GM19193 (cell line): ENCODE measurements around the gene GRM5.

Source experiments
- POLR2A ChIP-seq: IDR thresholded peaks from 4 replicates; pipeline ENCODE4 v1.6.1; 2011; ENCODE audit not compliant: insufficient read depth, insufficient read length; ENCODE audit errors: extremely low read depth

Gene GRM5

GRCh38 chr11:88579466-88579865 is 486.3 kb downstream of the GRM5 start:
- TF ChIP-seq POLR2A: no peak

GRCh38 chr11:88576741-88577140 is 489.0 kb downstream of the GRM5 start:
- TF ChIP-seq POLR2A: no peak

- no peak for TF ChIP-seq POLR2A
Observed at GRCh38 chr11:88575916-88576315, 489.9 kb downstream of the GRM5 start.

GRCh38 chr11:88569342-88569741 is 496.4 kb downstream of the GRM5 start:
- no peak for TF ChIP-seq POLR2A

GRCh38 chr11:88555829-88556202 is 510.0 kb downstream of the GRM5 start:
- no peak for TF ChIP-seq POLR2A

- no peak for TF ChIP-seq POLR2A
Observed at GRCh38 chr11:88555018-88555828, 510.6 kb downstream of the GRM5 start.

- no peak for TF ChIP-seq POLR2A
Observed at GRCh38 chr11:88553204-88553603, 512.6 kb downstream of the GRM5 start.

GRCh38 chr11:88552379-88553062 is 513.3 kb downstream of the GRM5 start:
- TF ChIP-seq POLR2A: no peak

- TF ChIP-seq POLR2A: no peak
Observed at GRCh38 chr11:88544656-88545280, 521.0 kb downstream of the GRM5 start.

- TF ChIP-seq POLR2A: no peak
Observed at GRCh38 chr11:88543902-88544655, 521.7 kb downstream of the GRM5 start.

- no peak for TF ChIP-seq POLR2A
Observed at GRCh38 chr11:88541006-88541405, 524.8 kb downstream of the GRM5 start.

- no peak for TF ChIP-seq POLR2A
Observed at GRCh38 chr11:88538098-88538497, 527.7 kb downstream of the GRM5 start.

GRCh38 chr11:88537613-88538012 is 528.2 kb downstream of the GRM5 start:
- no peak for TF ChIP-seq POLR2A

GRCh38 chr11:88536616-88537265 is 529.0 kb downstream of the GRM5 start:
- no peak for TF ChIP-seq POLR2A
